HepG2 (cell line): ENCODE results near the gene OR7G1. TPM values are rescaled to one million over a fixed set of nuclear protein-coding genes. Genes with fewer than 3 reads are reported as not detected.

Experiments
- ATAC-seq: fragments of 200-7000 bp; cut with Tn5 transposase; 3 replicates; pipeline ENCODE4 v1.9.1; 2020; ENCODE audit warnings: mild to moderate bottlenecking, moderate library complexity
- Bru-seq: library from RNA; stranded (reverse); fragments of 400-500 nt; gene quantifications from one replicate; lab custom pipeline; 2021; lab: Mats Ljungman, UMichigan
- BruChase-seq, 2 experiments: library from RNA; stranded (reverse); fragments of 400-500 nt; gene quantifications; one replicate each; lab custom pipeline; 2021; lab: Mats Ljungman, UMichigan
- BruUV-seq: library from RNA; stranded (reverse); fragments of 400-500 nt; replicated peaks from 2 replicates; lab custom pipeline; 2021; lab: Mats Ljungman, UMichigan
- CTCF ChIA-PET: fragments of 300-600 bp; formaldehyde crosslinking; extraction: SDS; loops from one replicate; lab custom pipeline; 2021; ENCODE audit warnings: low total read pairs, inconsistent platforms, low intra/inter-chr PET ratio; lab: Yijun Ruan, JAX
- POLR2A ChIA-PET: fragments of 350-600 bp; sonication (Branson Sonifier 250); formaldehyde crosslinking; loops from one replicate; lab custom pipeline; 2020; ENCODE audit warnings: antibody characterized with exemption, inconsistent platforms; lab: Yijun Ruan, JAX
- DNase-seq: peaks from one replicate; pipeline ENCODE4 v3.0.0-alpha.2; 2015; ENCODE audit warnings: low spot score
- FAIRE-seq: peaks from 3 replicates; lab custom pipeline; 2011; peaks lifted over from hg19 to GRCh38; lab: Jason Lieb, UNC
- H2AFZ ChIP-seq: one replicate; pipeline ENCODE4 v1.6.1; 2011; ENCODE audit warnings: low read length, inconsistent platforms
- H3K27ac ChIP-seq: fragments of 300-600 bp; 3 replicates; pipeline ENCODE4 v1.8.0; 2011; ENCODE audit warnings: mixed run types, mild to moderate bottlenecking, mixed read lengths, low read length, inconsistent platforms; ENCODE audit not compliant: insufficient read depth; ENCODE audit errors: extremely low read length
- H3K27me3 ChIP-seq, 2 experiments: fragments of 200-600 bp in 1 of 2; 2 replicates in 1 of 2; 3 replicates in 1 of 2; pipeline versions ENCODE4 v1.6.0 to v1.8.0; 2011; ENCODE audit warnings: low read length in 2 of 2, mild to moderate bottlenecking in 2 of 2, moderate library complexity in 2 of 2, inconsistent platforms in 1 of 2; ENCODE audit not compliant: insufficient read depth in 2 of 2, control insufficient read depth in 1 of 2
- H3K36me3 ChIP-seq, 2 experiments: fragments of 200-600 bp in 1 of 2; replicated peaks in 1 of 2; 2 replicates in 1 of 2; 3 replicates in 1 of 2; pipeline versions ENCODE4 v1.5.1 to v1.8.0; 2011; ENCODE audit warnings: low read length in 2 of 2, inconsistent platforms in 1 of 2; ENCODE audit not compliant: insufficient read depth in 2 of 2, control insufficient read depth in 1 of 2
- H3K4me1 ChIP-seq: 2 replicates; pipeline ENCODE4 v1.5.1; 2012; ENCODE audit warnings: low read length, inconsistent platforms; ENCODE audit not compliant: insufficient read depth
- H3K4me2 ChIP-seq: 2 replicates; pipeline ENCODE4 v1.6.0; 2011; ENCODE audit warnings: low read depth, low read length, inconsistent platforms
- H3K4me3 ChIP-seq, 3 experiments: fragments of 200-600 bp in 1 of 3; sonication (generic), shearing (Covaris generic) in 1 of 3; replicated peaks in 1 of 3; 2 replicates each; pipeline ENCODE4 v1.5.1; 2011 to 2016; ENCODE audit warnings: low read length in 3 of 3, inconsistent platforms in 2 of 3, low read depth in 2 of 3, mild to moderate bottlenecking in 2 of 3, control low read depth in 1 of 3, mixed read lengths in 1 of 3; ENCODE audit not compliant: insufficient read depth in 1 of 3
- H3K79me2 ChIP-seq: one replicate; pipeline ENCODE4 v1.6.1; 2011; ENCODE audit warnings: low read length, inconsistent platforms; ENCODE audit not compliant: insufficient read depth
- H3K9ac ChIP-seq: 2 replicates; pipeline ENCODE4 v1.6.0; 2011; ENCODE audit warnings: mild to moderate bottlenecking, low read depth, low read length, inconsistent platforms; ENCODE audit not compliant: insufficient read depth
- H3K9me3 ChIP-seq: 2 replicates; pipeline ENCODE4 v1.5.1; 2012; ENCODE audit warnings: mild to moderate bottlenecking, low read length
- H4K20me1 ChIP-seq: 2 replicates; pipeline ENCODE4 v1.6.0; 2011; ENCODE audit warnings: inconsistent platforms, mild to moderate bottlenecking, low read length, moderate library complexity; ENCODE audit not compliant: insufficient read depth
- GABPB1 ChIP-seq: IDR thresholded peaks from 2 replicates; pipeline ENCODE4 v1.6.1; 2016; ENCODE audit warnings: mild to moderate bottlenecking, missing genetic modification reagents, moderate library complexity, missing compliant biosample characterization
- HOXA5 ChIP-seq: sonication (generic); formaldehyde crosslinking; IDR thresholded peaks from 2 replicates; pipeline ENCODE4 v1.4.0; 2020; ENCODE audit warnings: missing genetic modification reagents
- TGIF2 ChIP-seq: IDR thresholded peaks from 2 replicates; pipeline ENCODE4 v1.6.1; 2016; ENCODE audit warnings: control low read depth, missing compliant biosample characterization
- ZBTB42 ChIP-seq: sonication (generic); formaldehyde crosslinking; IDR thresholded peaks from 2 replicates; pipeline ENCODE4 v1.5.0; 2020; ENCODE audit warnings: mild to moderate bottlenecking, missing genetic modification reagents
- ZBTB46 ChIP-seq: sonication (generic); formaldehyde crosslinking; IDR thresholded peaks from 2 replicates; pipeline ENCODE4 v1.4.0; 2020; ENCODE audit warnings: mild to moderate bottlenecking, missing genetic modification reagents, borderline replicate concordance
- ZBTB7A ChIP-seq: sonication (generic); formaldehyde crosslinking; IDR thresholded peaks from 2 replicates; pipeline ENCODE4 v1.8.0; 2022; ENCODE audit warnings: mild to moderate bottlenecking, missing genetic modification reagents
- ZNF543 ChIP-seq: sonication (generic); formaldehyde crosslinking; IDR thresholded peaks from 2 replicates; pipeline ENCODE4 v1.4.0; 2020; ENCODE audit warnings: mild to moderate bottlenecking, missing genetic modification reagents
- WGBS: methylation state at CpG from one replicate; pipeline ENCODE4 v1.1.6; 2017; ENCODE audit warnings: low lambda C conversion rate; 5-methylcytosine and 5-hydroxymethylcytosine counted together
- in situ Hi-C: cut with HindIII; loops from 2 replicates; pipeline ENCODE4 v1.10.0; 2017; ENCODE audit warnings: low pct_unique_long_range_greater_than_20kb; ENCODE audit not compliant: extremely low pct_ligation_motif_present
- intact Hi-C: fragments of 100-400 bp; cut with micrococcal nuclease; formaldehyde crosslinking; loops from one replicate; pipeline ENCODE4 v1.10.0; 2022; ENCODE audit not compliant: unreplicated experiment
- long read RNA-seq, 2 experiments: library from RNA in 1 of 2; library from polyadenylated mRNA in 1 of 2; stranded (forward) in 1 of 2; unstranded in 1 of 2; transcript quantifications; one replicate each; pipeline ENCODE4 v2.0.0, GENCODE V29; 2019 to 2022
- polyA minus RNA-seq, 3 experiments: library from RNA; depleted of rRNA, polyadenylated mRNA; stranded (reverse); fragments of >200 nt; gene quantifications; 2 replicates each; pipeline ENCODE4 v1.2.3, GENCODE V29; 2011; ENCODE audit warnings: low replicate concordance in 1 of 3
- polyA plus RNA-seq, 8 experiments: library from polyadenylated mRNA; depleted of rRNA in 3 of 8; stranded (reverse) in 7 of 8; unstranded in 1 of 8; fragments of >200 nt; fragmentation: Illumina TruSeq in 4 of 8; extraction: Trizol in 4 of 8; gene quantifications; 2 replicates each; pipeline versions ENCODE4 v1.2.1 to v1.2.3, GENCODE V29; 2011 to 2016; ENCODE audit warnings: low read depth in 4 of 8, missing spikeins in 1 of 8, mixed read lengths in 1 of 8; ENCODE audit not compliant: insufficient read depth in 1 of 8
- total RNA-seq, 5 experiments: library from RNA; depleted of rRNA; stranded (reverse); fragments of >200 nt; fragmentation: Illumina TruSeq; extraction: Trizol; gene quantifications; 2 replicates each; pipeline ENCODE4 v1.2.3, GENCODE V29; 2016; ENCODE audit warnings: low read depth in 1 of 5

The OR7G1 gene
- total RNA-seq (2016; rRNA removed; fragmentation: Illumina TruSeq; extraction: Trizol) (not detected in 2 replicates), polyA plus RNA-seq (2011; rRNA removed) (not detected in 2 replicates), polyA minus RNA-seq (2011; rRNA and poly(A)+ RNA removed; ENCODE audit: low replicate concordance) (not detected in 2 replicates), Bru-seq, nascent RNA (not detected), BruChase-seq, experiment 1, labeled RNA remaining after a 6-hour chase (not detected), BruChase-seq, experiment 2, labeled RNA remaining after a 2-hour chase (not detected)
- total RNA-seq (2016; cell fraction: cytosol; rRNA removed; fragmentation: Illumina TruSeq; extraction: Trizol; ENCODE audit: low read depth): not detected in 2 replicates
- total RNA-seq (2016; cell fraction: insoluble cytoplasmic fraction; rRNA removed; fragmentation: Illumina TruSeq; extraction: Trizol): not detected in 2 replicates
- not detected in 2 replicates for total RNA-seq (2016; cell fraction: membrane; rRNA removed; fragmentation: Illumina TruSeq; extraction: Trizol)
- not detected in 2 replicates for total RNA-seq (2016; cell fraction: nucleus; rRNA removed; fragmentation: Illumina TruSeq; extraction: Trizol)
- polyA plus RNA-seq (2011; cell fraction: cytosol; rRNA removed): not detected in 2 replicates
- not detected in 2 replicates for polyA plus RNA-seq (2011; cell fraction: nucleus; rRNA removed)
- polyA plus RNA-seq (2012): not detected in 2 replicates
- polyA plus RNA-seq (2016; cell fraction: cytosol; fragmentation: Illumina TruSeq; extraction: Trizol; ENCODE audit: low read depth): not detected in 2 replicates
- polyA plus RNA-seq (2016; cell fraction: insoluble cytoplasmic fraction; fragmentation: Illumina TruSeq; extraction: Trizol; ENCODE audit: low read depth): not detected in 2 replicates
- polyA plus RNA-seq (2016; cell fraction: membrane; fragmentation: Illumina TruSeq; extraction: Trizol; ENCODE audit: low read depth): not detected in 2 replicates
- polyA plus RNA-seq (2016; cell fraction: nucleus; fragmentation: Illumina TruSeq; extraction: Trizol; ENCODE audit: insufficient read depth, low read depth): not detected in 2 replicates
- polyA minus RNA-seq (2011; cell fraction: cytosol; rRNA and poly(A)+ RNA removed): not detected in 2 replicates
- not detected in 2 replicates for polyA minus RNA-seq (2011; cell fraction: nucleus; rRNA and poly(A)+ RNA removed)
- long read RNA-seq, experiment 1: 0 reads
- long read RNA-seq, experiment 2: 0 reads

GRCh38 chr19:9115307-9115813, at the start of gene OR7G1:
OR7G1 (minus strand) TSS chr19:9115763; CDS start chr19:9115763, 0 bp downstream.
- DNase-seq (no peak), FAIRE-seq (no peak), ATAC-seq (no peak)
- Histone ChIP-seq H3K27me3 (no peaks in the 10 kb centered on the region), H2AFZ (no peak within 1 kb of the TSS), H3K9ac (no peak within 1 kb of the TSS), H3K4me1 (peaks cover 5% of the 10 kb centered on the region), H3K36me3 (no peaks in the 10 kb centered on the region), H3K4me2 (no peak within 1 kb of the TSS), H3K79me2 (no peaks in the 10 kb centered on the region), H4K20me1 (no peaks in the 10 kb centered on the region), H3K4me3 (no peak within 1 kb of the TSS), H3K27ac (no peak within 1 kb of the TSS), H3K9me3 (no peaks in the 10 kb centered on the region)
- POLR2A ChIA-PET: no interaction called here
- in situ Hi-C loops: no loop called here
- TF ChIP-seq ZBTB42 (CRISPR knock-in tag) (no peak), HOXA5 (CRISPR knock-in tag) (no peak), ZBTB7A (CRISPR knock-in tag) (no peak), ZNF543 (no peak), TGIF2 (CRISPR knock-in tag) (no peak), ZBTB46 (CRISPR knock-in tag) (no peak), GABPB1 (CRISPR knock-in tag) (no peak)
- CTCF ChIA-PET: no interaction called here
- no TSS peak for BruUV-seq
- WGBS: 79% methylated on average over 2 of the region's 2 CpGs
- intact Hi-C loops: no loop called here
